SU-DHL-6 (cell line): ENCODE measurements around the gene MKRN2.

Experiments
- CTCF ChIP-seq: fragments of 200-600 bp; sonication (generic); IDR thresholded peaks from one replicate; pipeline ENCODE4 v1.5.1; 2017; ENCODE audit warnings: antibody characterized with exemption, mild to moderate bottlenecking, low read length, moderate library complexity; ENCODE audit not compliant: insufficient read depth, poor library complexity, severe bottlenecking
- EZH2phosphoT487 ChIP-seq: fragments of 200-600 bp; sonication (generic), shearing (Covaris generic); conservative IDR thresholded peaks from 2 replicates; pipeline ENCODE4 v1.6.1; 2018; ENCODE audit warnings: mild to moderate bottlenecking, antibody characterized with exemption, low read length, moderate library complexity, mixed read lengths

- no peak for TF ChIP-seq CTCF
- TF ChIP-seq EZH2phosphoT487: no peak
Observed at GRCh38 chr3:12632523-12632922, 75.6 kb downstream of the MKRN2 start.
